Stimulated activated naive B cell treated with anti-CD40 and anti-IgM and Interleukin-4, amounts not matched to agents 10 μg/mL and 1 μg/mL and 100 μg/mL, for 72 hours (primary cell): ENCODE measurements around the gene SIX3.

Experiments used
- ATAC-seq, 2 donors: fragments of 150-1000 bp; cut with Tn5 transposase; replicated peaks; 2 replicates each; pipeline ENCODE4 v1.10.0; 2021; ENCODE audit warnings: moderate library complexity in 1 of 2
- DNase-seq: peaks from one replicate; pipeline ENCODE4 v3.0.0; 2021
- H3K27ac Mint-ChIP-seq: one replicate; pipeline ENCODE4 v1.8.0; 2022; ENCODE audit warnings: mild to moderate bottlenecking, mixed read lengths
- H3K27me3 Mint-ChIP-seq, 2 donors: one replicate each; pipeline ENCODE4 v1.8.0; 2022; ENCODE audit warnings: mixed read lengths in 2 of 2
- H3K36me3 Mint-ChIP-seq, 2 donors: one replicate each; pipeline ENCODE4 v1.8.0; 2022; ENCODE audit warnings: mixed read lengths in 2 of 2, mild to moderate bottlenecking in 1 of 2
- H3K4me1 Mint-ChIP-seq, 2 donors: one replicate each; pipeline ENCODE4 v1.8.0; 2022; ENCODE audit warnings: mixed read lengths in 2 of 2, mild to moderate bottlenecking in 1 of 2
- H3K4me3 Mint-ChIP-seq, 2 donors: one replicate each; pipeline ENCODE4 v1.8.0; 2022; ENCODE audit warnings: mild to moderate bottlenecking in 2 of 2, mixed read lengths in 2 of 2, moderate library complexity in 1 of 2
- H3K9me3 Mint-ChIP-seq, 2 donors: one replicate each; pipeline ENCODE4 v1.8.0; 2022; ENCODE audit warnings: mixed read lengths in 2 of 2, mild to moderate bottlenecking in 1 of 2

The SIX3 gene

DNA sequence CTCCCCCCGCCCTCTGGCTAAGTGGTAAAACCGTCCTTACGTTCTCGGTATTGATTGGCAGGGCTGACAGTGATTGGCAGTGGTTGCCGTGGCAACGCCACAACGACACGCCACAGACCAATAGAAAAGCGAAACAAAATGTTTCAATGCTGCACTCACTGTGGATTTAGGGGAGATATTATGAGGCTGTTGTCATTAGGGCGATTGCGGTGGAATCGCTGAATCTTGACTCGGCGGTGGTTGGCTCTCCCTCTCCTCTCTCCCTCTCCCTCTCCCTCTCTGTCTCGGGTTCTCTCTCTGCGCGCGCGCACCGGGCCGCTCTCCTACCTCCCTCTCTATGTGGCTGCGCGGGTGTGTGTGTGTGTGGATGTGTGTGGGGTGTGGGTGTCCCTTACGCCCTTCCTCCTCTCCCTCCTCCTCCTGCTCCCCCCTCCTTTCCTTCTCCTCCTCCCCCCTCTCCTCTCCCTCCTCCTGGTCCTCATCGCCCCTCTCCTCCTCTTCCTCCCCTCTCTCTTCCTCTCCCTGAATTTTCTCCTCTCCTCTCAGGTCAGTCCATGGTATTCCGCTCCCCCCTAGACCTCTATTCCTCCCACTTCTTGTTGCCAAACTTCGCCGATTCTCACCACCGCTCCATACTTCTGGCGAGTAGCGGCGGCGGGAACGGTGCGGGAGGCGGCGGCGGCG is at the start of gene SIX3:
Gene SIX3, plus strand, starts transcription at position 152 of the 684 bp plus-strand sequence. Its CDS starts 403 bp downstream, at position 555.
- no peaks in the 10 kb centered on the region for H3K9me3 Mint-ChIP-seq
- peaks cover 0 to 2% of the 10 kb centered on the region in 2 donors for H3K36me3 Mint-ChIP-seq
- DNase-seq, result no peak
- H3K4me3 Mint-ChIP-seq, result peak within 1 kb of the TSS; percentile 79 to 82
- peak; percentile 64 to 73 for ATAC-seq
- H3K27ac Mint-ChIP-seq, result peak within 1 kb of the TSS; percentile 83
- peaks cover 39 to 84% of the 10 kb centered on the region in 2 donors for H3K4me1 Mint-ChIP-seq
- peaks cover 77 to 95% of the 10 kb centered on the region in 2 donors for H3K27me3 Mint-ChIP-seq

DNA sequence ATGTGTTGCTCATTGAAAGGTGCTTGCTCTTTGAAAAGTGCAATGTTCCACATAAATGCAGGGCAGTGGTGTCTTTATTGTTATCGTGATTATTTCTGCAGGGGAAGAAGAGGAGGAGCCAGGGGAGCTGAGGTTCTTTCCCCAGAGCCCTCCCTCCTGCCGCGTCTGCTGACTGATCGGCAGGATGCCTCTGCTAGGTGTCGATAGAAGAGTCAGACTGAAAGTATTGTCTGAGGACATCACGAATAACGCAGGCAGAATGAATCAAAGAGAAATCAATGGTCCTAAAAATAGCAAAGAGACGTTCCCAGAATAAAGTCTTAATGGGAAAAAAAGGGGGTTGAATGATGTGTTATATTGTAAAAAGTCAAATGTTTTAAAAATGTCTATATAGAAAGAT is 47.4 kb upstream of the SIX3 start:
- ATAC-seq (no peak), DNase-seq (no peak)
- Mint-ChIP-seq H3K4me1 (no peaks in the 10 kb centered on the region), H3K27ac (no peak overlapping the region), H3K4me3 (no peak overlapping the region), H3K36me3 (peaks cover 14% of the 10 kb centered on the region in 2 donors), H3K9me3 (peaks cover 13 to 21% of the 10 kb centered on the region in 2 donors), H3K27me3 (peaks cover 26 to 50% of the 10 kb centered on the region in 2 donors)

DNA sequence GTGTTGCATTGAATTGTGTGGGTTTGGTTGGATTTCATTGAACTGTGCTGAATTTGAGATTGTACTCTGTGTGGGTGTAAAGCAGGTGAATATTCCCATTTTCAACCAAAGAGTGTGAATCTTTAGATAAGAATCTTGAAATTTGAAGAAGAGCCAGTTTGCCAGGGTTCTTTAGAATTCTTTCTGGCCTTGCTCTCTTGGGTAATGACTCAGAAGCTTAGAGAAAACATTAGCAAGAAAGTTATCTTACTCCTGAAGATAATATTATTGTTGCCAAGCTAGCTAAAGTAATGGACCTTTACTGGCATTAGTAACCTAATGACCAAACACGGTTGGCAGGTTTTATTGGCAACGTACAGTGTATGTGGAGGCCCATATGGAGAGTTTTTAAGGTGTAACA is 46.4 kb upstream of the SIX3 start:
- peaks cover 26 to 52% of the 10 kb centered on the region in 2 donors for H3K27me3 Mint-ChIP-seq
- H3K9me3 Mint-ChIP-seq, result peaks cover 13 to 18% of the 10 kb centered on the region in 2 donors
- peaks cover 14% of the 10 kb centered on the region in 2 donors for H3K36me3 Mint-ChIP-seq
- DNase-seq (no peak), ATAC-seq (no peak)
- no peak overlapping the region for H3K4me3 Mint-ChIP-seq
- no peaks in the 10 kb centered on the region for H3K4me1 Mint-ChIP-seq
- no peak overlapping the region for H3K27ac Mint-ChIP-seq

DNA sequence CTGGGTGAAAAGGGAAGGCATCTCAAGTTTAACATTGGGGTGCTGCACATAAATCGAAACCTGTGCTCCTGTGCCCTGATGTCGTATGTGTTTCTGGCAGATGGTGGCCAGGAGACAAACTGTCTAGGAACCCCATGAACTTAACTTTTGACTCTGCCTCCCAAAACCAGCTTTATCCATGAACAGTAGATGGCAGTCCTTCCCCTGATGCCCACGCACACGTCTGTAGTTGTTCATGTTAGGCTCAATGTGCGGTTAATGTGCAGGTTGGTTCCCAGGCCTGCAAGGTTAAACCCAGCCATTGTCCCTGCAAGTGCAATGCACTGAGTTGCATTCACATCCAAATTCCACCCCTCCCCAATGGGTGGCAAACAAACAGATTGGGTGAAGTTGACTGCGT is 44.1 kb upstream of the SIX3 start:
- no peak overlapping the region for H3K4me3 Mint-ChIP-seq
- ATAC-seq (no peak), DNase-seq (no peak)
- H3K27ac Mint-ChIP-seq, result no peak overlapping the region
- H3K4me1 Mint-ChIP-seq, result no peaks in the 10 kb centered on the region
- peaks cover 4 to 7% of the 10 kb centered on the region in 2 donors for H3K9me3 Mint-ChIP-seq
- peaks cover 5 to 7% of the 10 kb centered on the region in 2 donors for H3K36me3 Mint-ChIP-seq
- peaks cover 36 to 61% of the 10 kb centered on the region in 2 donors for H3K27me3 Mint-ChIP-seq

DNA sequence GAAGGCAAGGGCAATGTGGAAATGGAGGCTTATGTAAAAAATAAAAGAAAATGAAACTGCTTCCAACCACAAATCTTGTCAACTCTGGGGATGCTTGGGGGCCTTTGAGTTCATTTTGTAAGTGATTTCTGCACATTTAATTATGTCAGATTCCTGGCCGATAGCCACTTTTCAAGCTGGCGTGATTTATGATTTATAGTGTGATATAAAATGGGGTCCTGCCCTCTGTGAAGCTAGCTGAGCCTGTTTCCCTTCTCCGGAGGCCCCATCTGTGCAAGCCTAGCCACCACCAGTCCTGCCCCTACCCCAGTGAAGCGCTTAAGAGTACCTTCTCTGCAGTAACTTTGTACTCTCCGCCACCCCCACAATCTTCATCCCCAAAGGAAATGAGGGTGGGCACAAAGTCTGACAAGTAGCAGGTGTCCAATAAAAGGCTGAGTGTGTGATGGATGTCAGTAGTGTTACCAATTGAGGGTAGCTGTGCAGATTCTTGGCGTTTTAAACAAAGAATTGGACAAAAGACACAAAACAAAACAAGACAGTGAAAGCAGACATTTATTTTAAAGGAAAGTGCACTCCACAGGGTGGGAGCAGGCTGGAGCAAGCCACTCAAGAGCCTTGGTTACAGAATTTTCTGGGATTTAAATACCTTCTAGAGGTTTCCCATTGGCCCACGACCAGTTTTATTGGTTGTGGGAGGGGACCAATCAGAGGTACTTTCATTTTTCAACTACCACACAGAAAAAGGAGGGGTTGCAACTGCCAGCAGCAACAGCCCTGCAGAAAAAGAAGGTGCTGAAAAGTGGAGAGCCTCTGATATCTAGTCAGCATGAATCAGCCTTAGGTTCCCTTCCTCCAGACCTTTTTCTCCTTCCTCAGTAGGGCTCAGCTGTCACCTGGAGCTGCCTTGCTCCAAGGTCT is 39.0 kb upstream of the SIX3 start:
- H3K4me1 Mint-ChIP-seq, result no peaks in the 10 kb centered on the region
- no peaks in the 10 kb centered on the region for H3K9me3 Mint-ChIP-seq
- ATAC-seq (no peak), DNase-seq (no peak)
- no peak overlapping the region for H3K4me3 Mint-ChIP-seq
- peaks cover 49 to 55% of the 10 kb centered on the region in 2 donors for H3K27me3 Mint-ChIP-seq
- H3K27ac Mint-ChIP-seq, result no peak overlapping the region
- H3K36me3 Mint-ChIP-seq, result no peaks in the 10 kb centered on the region

DNA sequence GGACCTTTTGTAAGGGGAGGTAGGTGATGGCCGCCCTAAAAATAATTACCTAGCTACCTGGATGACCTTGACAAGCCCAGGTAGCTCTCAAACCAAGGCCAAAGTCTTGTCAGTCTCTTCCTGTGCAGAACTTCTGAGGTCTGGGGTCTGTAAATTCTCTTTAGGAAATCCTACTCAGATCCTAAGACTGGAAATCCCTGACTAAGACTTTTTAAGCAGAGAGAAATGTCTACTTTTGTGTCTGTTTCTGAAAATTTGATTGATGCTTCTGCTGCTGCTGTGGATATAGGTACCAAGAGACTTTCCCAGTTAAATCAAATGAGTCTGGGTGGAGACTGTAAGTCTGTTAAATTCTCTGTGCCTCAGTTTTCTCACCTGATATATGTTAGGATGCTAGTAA is 36.9 kb upstream of the SIX3 start:
- Mint-ChIP-seq H3K27me3 (peaks cover 40 to 58% of the 10 kb centered on the region in 2 donors), H3K36me3 (no peaks in the 10 kb centered on the region), H3K9me3 (peaks cover 0 to 2% of the 10 kb centered on the region in 2 donors), H3K27ac (no peak overlapping the region), H3K4me1 (no peaks in the 10 kb centered on the region), H3K4me3 (no peak overlapping the region)
- DNase-seq (no peak), ATAC-seq (no peak)

DNA sequence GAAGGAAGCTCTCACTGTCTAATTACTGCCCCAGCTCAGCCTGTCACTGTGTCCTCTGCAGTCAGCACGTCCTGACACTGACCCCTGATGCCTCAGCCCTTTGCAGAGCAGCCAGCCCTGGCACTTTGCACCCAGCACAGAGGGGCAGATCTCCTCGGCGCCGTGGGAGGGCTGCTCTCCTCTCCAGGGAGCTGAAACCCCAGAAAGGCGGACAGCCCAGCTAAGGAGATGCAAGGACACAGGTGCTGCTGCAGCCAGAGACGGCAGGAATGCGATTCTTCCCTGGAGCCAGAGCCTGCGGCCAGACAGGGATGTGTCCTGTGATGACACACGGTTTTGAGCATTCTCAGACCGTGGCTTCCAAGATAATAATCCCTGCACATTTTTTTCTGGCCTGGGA is 34.5 kb upstream of the SIX3 start:
- Mint-ChIP-seq H3K27ac (no peak overlapping the region), H3K27me3 (peaks cover 38 to 52% of the 10 kb centered on the region in 2 donors)
- DNase-seq, result no peak

DNA sequence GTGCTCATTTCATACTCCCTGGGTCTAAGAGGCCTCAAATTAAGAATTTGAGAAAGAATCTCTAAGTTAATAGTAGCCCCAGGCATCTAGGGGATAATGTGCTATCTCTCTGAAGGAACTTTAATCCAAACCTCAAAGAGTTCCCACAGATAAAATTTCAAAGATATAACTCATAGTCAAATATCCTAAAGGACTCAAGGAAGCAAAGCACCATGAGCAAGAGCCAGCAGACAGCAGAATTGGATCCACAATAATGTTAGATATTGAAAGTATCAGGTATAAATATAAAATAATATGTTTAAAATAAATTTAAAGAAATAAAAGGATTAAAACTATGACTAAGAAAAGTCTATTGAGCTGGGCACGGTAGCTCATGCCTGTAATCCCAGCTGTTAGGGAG is 31.7 kb upstream of the SIX3 start:
- peaks cover 9 to 13% of the 10 kb centered on the region in 2 donors for H3K9me3 Mint-ChIP-seq
- no peak for ATAC-seq

More for the DNA sequence above, 34.5 kb upstream of the SIX3 start:
- no peak overlapping the region for H3K4me3 Mint-ChIP-seq
- no peak for ATAC-seq
- peaks cover 9 to 13% of the 10 kb centered on the region in 2 donors for H3K9me3 Mint-ChIP-seq
- no peaks in the 10 kb centered on the region for H3K36me3 Mint-ChIP-seq
- no peaks in the 10 kb centered on the region for H3K4me1 Mint-ChIP-seq

DNA sequence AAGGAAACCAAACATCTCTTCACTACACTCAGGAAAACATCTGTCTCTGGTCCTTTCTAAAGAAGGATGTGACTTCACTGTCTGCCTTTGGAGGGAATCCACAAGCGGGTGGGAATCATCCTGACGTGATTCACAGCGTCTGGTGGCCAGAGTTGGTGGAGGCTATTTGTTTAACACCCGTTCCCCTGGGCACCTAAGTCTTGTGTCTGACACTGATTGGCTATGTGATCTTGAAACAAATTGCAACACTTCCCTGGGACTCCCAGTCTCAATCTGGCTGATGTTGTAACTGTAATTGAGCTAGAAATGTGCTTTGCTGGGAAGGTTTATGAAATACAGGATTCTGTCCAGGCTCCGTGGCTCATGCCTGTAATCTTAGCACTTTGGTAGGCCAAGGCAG is 28.8 kb upstream of the SIX3 start:
- no peak for ATAC-seq
- peaks cover 9 to 13% of the 10 kb centered on the region in 2 donors for H3K9me3 Mint-ChIP-seq
- peaks cover 27 to 51% of the 10 kb centered on the region in 2 donors for H3K27me3 Mint-ChIP-seq
- no peaks in the 10 kb centered on the region for H3K4me1 Mint-ChIP-seq
- no peak overlapping the region for H3K27ac Mint-ChIP-seq
- DNase-seq, result no peak
- H3K4me3 Mint-ChIP-seq, result no peak overlapping the region
- H3K36me3 Mint-ChIP-seq, result peaks cover 0 to 1% of the 10 kb centered on the region in 2 donors

More for the DNA sequence above, 31.7 kb upstream of the SIX3 start:
- peaks cover 34 to 53% of the 10 kb centered on the region in 2 donors for H3K27me3 Mint-ChIP-seq
- DNase-seq, result no peak
- H3K4me1 Mint-ChIP-seq, result no peaks in the 10 kb centered on the region
- H3K27ac Mint-ChIP-seq, result no peak overlapping the region
- no peak overlapping the region for H3K4me3 Mint-ChIP-seq
- H3K36me3 Mint-ChIP-seq, result no peaks in the 10 kb centered on the region

DNA sequence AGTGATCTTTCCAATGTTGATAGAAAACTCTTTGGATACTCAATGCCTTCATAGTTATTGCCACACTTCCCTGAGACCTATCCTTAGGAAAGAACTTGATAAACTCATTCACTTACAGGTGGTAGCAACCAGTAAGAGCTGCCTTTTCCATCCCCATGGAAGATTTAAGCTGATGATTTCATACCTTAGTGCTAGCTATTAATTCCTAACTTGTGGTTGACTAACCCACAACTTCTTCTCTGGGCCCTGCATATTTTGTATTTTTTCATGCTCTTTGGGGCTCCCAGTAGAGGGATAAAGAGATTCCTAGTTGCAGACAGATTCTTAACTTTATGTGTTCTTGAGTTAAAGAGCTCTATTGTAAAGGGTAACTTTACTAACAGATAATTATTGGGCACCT is 25.2 kb upstream of the SIX3 start:
- H3K27me3 Mint-ChIP-seq, result peaks cover 51 to 63% of the 10 kb centered on the region in 2 donors
- DNase-seq (no peak), ATAC-seq (no peak)
- no peak overlapping the region for H3K4me3 Mint-ChIP-seq
- peaks cover 0 to 1% of the 10 kb centered on the region in 2 donors for H3K36me3 Mint-ChIP-seq
- H3K27ac Mint-ChIP-seq, result no peak overlapping the region
- H3K4me1 Mint-ChIP-seq, result peaks cover 4 to 7% of the 10 kb centered on the region in 2 donors
- peaks cover 0 to under 1% of the 10 kb centered on the region in 2 donors for H3K9me3 Mint-ChIP-seq

DNA sequence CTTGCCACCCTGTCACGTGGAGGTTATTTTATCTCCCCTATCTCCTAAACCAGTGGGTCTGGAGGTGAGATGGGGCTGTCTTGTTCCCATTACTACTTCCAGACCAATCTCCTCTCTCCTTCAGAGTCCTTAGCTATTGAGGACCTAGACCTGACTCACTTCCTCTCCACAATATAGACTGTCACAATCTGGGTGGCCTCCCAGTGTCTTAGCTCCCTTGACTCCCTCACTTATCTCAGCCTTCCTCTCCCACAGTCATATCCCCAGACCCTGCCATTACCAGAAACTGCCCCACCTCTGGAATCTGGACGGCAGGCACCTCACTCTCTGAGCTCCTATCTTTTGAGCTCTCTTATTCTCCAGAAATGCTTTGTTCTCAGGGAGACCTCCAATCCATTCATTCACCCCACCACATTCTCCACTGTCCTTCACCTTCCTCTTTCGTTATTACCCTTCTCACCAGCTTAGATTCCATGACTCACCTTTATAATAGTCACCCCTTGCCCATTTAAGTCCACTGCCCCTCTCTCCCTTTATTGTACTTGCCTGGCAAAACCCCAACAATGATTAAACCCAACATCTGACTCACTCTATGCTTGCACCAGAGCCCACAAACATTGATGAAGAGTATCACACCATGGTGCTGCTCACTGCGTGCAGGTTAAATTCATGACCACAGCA is 23.3 kb upstream of the SIX3 start:
- Mint-ChIP-seq H3K36me3 (peaks cover 0 to 1% of the 10 kb centered on the region in 2 donors), H3K4me1 (peaks cover 4 to 7% of the 10 kb centered on the region in 2 donors), H3K9me3 (no peaks in the 10 kb centered on the region), H3K4me3 (no peak overlapping the region), H3K27me3 (peaks cover 45 to 67% of the 10 kb centered on the region in 2 donors), H3K27ac (no peak overlapping the region)
- DNase-seq (no peak), ATAC-seq (peak; percentile 42 to 56)

DNA sequence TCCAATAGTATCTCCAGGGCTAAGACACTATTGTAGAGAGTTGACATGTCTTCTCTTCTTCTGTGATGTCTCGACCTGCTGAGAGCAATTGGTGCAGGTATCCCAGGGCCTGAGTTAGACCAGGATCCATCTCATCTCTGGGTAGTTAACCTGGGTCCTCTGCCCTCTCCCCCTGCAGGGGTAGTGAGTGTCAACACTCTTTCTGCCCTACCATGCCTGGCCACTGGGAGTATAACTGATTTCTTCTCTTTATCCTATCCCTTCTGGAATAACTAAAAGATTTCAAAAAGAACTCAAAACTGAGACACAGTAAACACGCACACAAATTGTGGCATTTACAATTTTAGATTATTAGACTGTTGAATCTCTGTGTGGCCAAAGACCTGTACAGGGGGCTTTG is 20.8 kb upstream of the SIX3 start:
- peaks cover 4 to 7% of the 10 kb centered on the region in 2 donors for H3K4me1 Mint-ChIP-seq
- no peaks in the 10 kb centered on the region for H3K9me3 Mint-ChIP-seq
- H3K27ac Mint-ChIP-seq, result no peak overlapping the region
- ATAC-seq, result no peak
- DNase-seq, result no peak
- peaks cover 0 to 1% of the 10 kb centered on the region in 2 donors for H3K36me3 Mint-ChIP-seq
- peaks cover 63 to 87% of the 10 kb centered on the region in 2 donors for H3K27me3 Mint-ChIP-seq
- H3K4me3 Mint-ChIP-seq, result no peak overlapping the region

DNA sequence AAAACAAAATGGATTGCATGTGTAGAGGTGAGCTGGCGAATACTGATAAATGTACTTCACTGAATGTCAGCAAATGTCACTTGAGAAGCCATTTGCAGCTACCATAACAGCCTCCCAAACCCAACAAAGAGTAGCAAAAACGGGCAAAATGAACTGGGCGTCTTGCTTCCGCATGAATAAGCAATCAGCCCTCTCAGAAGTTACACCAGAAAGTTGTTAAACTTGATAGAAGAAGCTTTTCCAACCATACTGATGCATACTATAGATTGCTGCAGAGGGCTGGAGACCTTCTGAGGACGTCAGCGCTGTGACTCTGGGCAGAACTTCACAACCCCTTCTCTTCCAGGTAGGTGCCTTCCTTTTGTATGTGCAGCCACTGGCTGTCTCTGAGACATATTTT is 18.7 kb upstream of the SIX3 start:
- H3K27me3 Mint-ChIP-seq, result peaks cover 60 to 86% of the 10 kb centered on the region in 2 donors

DNA sequence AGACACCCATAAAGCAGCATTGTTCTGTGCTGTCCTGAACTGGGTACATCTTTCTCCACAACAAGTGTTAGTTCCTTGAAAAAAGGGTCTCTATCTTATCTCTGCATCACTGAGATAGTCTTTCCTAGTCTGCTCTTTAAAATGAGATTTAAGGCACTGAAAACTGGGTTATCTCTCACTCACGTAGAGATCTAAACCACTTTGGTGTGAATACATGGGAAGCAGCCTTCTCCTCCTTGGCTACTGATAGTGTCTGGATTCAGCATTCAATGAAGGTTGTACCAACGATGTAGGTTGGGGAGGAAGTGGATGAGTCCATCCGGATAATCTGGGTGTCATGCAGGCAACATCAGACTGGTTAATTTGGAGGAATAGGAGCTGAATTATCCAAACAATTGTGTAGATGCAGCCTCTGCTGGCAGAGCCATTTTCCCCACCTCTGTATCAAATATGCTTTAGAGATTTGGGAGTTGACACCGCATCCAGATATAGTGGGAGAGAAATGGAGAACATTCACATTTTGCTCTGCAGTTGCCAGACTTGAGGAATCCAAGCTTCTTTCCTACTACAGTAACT is 15.9 kb upstream of the SIX3 start:
- Mint-ChIP-seq H3K27me3 (peaks cover 51 to 78% of the 10 kb centered on the region in 2 donors), H3K4me3 (no peak overlapping the region), H3K27ac (no peak overlapping the region), H3K9me3 (no peaks in the 10 kb centered on the region), H3K4me1 (peaks cover 11 to 19% of the 10 kb centered on the region in 2 donors), H3K36me3 (no peaks in the 10 kb centered on the region)
- DNase-seq, result no peak
- no peak for ATAC-seq

More for the DNA sequence above, 18.7 kb upstream of the SIX3 start:
- Mint-ChIP-seq H3K4me1 (peaks cover 4 to 7% of the 10 kb centered on the region in 2 donors), H3K27ac (no peak overlapping the region), H3K36me3 (no peaks in the 10 kb centered on the region), H3K9me3 (no peaks in the 10 kb centered on the region), H3K4me3 (no peak overlapping the region)
- no peak for DNase-seq
- no peak for ATAC-seq
